OCI-LY1 (cell line): Measurements from ENCODE around the gene VSIR.

Experiments used
- H2AFZ ChIP-seq: fragments of 200-600 bp; sonication (generic), shearing (Covaris generic); 2 replicates; pipeline ENCODE4 v1.6.0; 2014; ENCODE audit warnings: antibody characterized with exemption, mild to moderate bottlenecking, low read length
- H3F3A ChIP-seq: fragments of 200-600 bp; sonication (generic), shearing (Covaris generic); 2 replicates; pipeline ENCODE4 v1.6.0; 2014; ENCODE audit warnings: mild to moderate bottlenecking, antibody characterized with exemption, low read length, moderate library complexity; ENCODE audit not compliant: insufficient read depth
- H3K27ac ChIP-seq: fragments of 200-600 bp; sonication (generic); 2 replicates; pipeline ENCODE4 v1.5.1; 2014; ENCODE audit warnings: low read length, mixed run types, mild to moderate bottlenecking, low read depth; ENCODE audit not compliant: poor library complexity, severe bottlenecking
- H3K27me3 ChIP-seq: fragments of 200-600 bp; sonication (generic); 2 replicates; pipeline ENCODE4 v1.6.0; 2014; ENCODE audit warnings: antibody characterized with exemption, mild to moderate bottlenecking, low read length, moderate library complexity; ENCODE audit not compliant: insufficient read depth
- H3K36me3 ChIP-seq: fragments of 200-600 bp; sonication (generic); 2 replicates; pipeline ENCODE4 v1.6.1; 2014; ENCODE audit warnings: mild to moderate bottlenecking, antibody characterized with exemption, low read length, moderate library complexity, mixed read lengths; ENCODE audit not compliant: insufficient read depth
- H3K4me1 ChIP-seq: fragments of 200-600 bp; sonication (generic); 2 replicates; pipeline ENCODE4 v1.5.1; 2014; ENCODE audit warnings: mild to moderate bottlenecking, low read length, moderate library complexity; ENCODE audit not compliant: insufficient read depth, severe bottlenecking
- H3K4me2 ChIP-seq: fragments of 200-600 bp; sonication (generic), shearing (Covaris generic); 2 replicates; pipeline ENCODE4 v1.6.1; 2014; ENCODE audit warnings: low read length
- H3K4me3 ChIP-seq: fragments of 200-600 bp; sonication (generic); 2 replicates; pipeline ENCODE4 v1.5.1; 2014; ENCODE audit warnings: low read length, low read depth, mild to moderate bottlenecking, mixed read lengths; ENCODE audit not compliant: poor library complexity, severe bottlenecking
- H3K79me2 ChIP-seq: fragments of 200-600 bp; shearing (Covaris generic); 2 replicates; pipeline ENCODE4 v1.6.1; 2016; ENCODE audit warnings: mixed run types, low read length, mixed read lengths; ENCODE audit not compliant: insufficient read depth
- H3K9ac ChIP-seq: fragments of 200-600 bp; sonication (generic), shearing (Covaris generic); 2 replicates; pipeline ENCODE4 v1.6.1; 2014; ENCODE audit warnings: mild to moderate bottlenecking, low read length, mixed read lengths
- H3K9me2 ChIP-seq: fragments of 200-600 bp; sonication (generic), shearing (Covaris generic); 2 replicates; pipeline ENCODE4 v1.6.1; 2014; ENCODE audit warnings: low read depth, mild to moderate bottlenecking, low read length, mixed read lengths
- H3K9me3 ChIP-seq: fragments of 200-600 bp; shearing (Covaris generic); 2 replicates; pipeline ENCODE4 v1.6.1; 2014; ENCODE audit warnings: low read length, mixed read lengths
- H4K20me1 ChIP-seq: fragments of 200-600 bp; sonication (generic), shearing (Covaris generic); 2 replicates; pipeline ENCODE4 v1.6.0; 2016; ENCODE audit warnings: mild to moderate bottlenecking, low read length; ENCODE audit not compliant: insufficient read depth
- EZH2 ChIP-seq: fragments of 200-600 bp; sonication (generic), shearing (Covaris generic); IDR thresholded peaks from 2 replicates; pipeline ENCODE4 v1.8.0; 2017; ENCODE audit warnings: borderline replicate concordance, mixed run types, mild to moderate bottlenecking, antibody characterized with exemption, low read length, moderate library complexity, mixed read lengths
- TF ChIP-seq, protein P1 (sequence below): fragments of 200-600 bp; sonication (generic), shearing (Covaris generic); IDR thresholded peaks from 2 replicates; pipeline ENCODE4 v1.5.1; 2017; ENCODE audit warnings: mild to moderate bottlenecking, antibody characterized with exemption, low read length, moderate library complexity, mixed read lengths

The VSIR gene

DNA sequence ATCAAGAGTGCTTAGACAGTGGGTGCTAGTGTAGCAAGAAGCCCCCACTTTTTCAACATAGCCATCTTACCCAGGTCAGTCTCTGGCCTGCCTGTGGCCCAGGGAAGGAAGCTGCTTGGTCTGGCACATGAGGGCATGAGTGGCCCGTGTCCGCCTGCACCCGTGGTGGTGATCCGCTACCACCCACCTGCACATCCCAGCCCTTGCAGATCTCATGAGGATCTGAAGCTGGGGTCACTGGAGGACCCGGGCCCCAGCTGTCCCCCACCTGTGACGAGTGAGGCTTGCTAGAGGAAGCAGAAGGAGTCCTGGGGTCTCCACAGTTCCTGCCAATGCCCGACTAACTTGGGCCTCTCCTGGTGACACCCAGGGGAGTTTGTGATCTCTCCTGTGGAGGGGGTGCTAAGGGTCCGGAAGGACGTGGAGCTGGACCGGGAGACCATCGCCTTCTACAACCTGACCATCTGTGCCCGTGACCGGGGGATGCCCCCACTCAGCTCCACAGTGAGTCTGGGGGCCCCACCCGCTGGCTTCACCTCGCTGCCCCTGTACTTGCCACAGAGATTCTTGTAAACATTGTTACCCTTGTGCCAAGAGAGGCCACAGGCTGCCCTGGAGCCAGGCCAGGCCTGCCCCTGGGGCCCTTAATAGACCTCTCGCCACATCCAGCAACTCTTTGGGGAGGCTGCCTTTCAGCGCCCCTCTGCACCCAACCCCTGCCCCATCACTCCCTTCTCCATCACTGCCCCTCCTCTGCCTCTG lies 10.8 kb upstream of the VSIR start:
- H3K36me3 ChIP-seq = no peaks in the 10 kb centered on the region
- H3K9me2 ChIP-seq = no peaks in the 10 kb centered on the region
- no peak overlapping the region for H2AFZ ChIP-seq
- TF ChIP-seq, protein P1, sequence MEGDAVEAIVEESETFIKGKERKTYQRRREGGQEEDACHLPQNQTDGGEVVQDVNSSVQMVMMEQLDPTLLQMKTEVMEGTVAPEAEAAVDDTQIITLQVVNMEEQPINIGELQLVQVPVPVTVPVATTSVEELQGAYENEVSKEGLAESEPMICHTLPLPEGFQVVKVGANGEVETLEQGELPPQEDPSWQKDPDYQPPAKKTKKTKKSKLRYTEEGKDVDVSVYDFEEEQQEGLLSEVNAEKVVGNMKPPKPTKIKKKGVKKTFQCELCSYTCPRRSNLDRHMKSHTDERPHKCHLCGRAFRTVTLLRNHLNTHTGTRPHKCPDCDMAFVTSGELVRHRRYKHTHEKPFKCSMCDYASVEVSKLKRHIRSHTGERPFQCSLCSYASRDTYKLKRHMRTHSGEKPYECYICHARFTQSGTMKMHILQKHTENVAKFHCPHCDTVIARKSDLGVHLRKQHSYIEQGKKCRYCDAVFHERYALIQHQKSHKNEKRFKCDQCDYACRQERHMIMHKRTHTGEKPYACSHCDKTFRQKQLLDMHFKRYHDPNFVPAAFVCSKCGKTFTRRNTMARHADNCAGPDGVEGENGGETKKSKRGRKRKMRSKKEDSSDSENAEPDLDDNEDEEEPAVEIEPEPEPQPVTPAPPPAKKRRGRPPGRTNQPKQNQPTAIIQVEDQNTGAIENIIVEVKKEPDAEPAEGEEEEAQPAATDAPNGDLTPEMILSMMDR = no peak
- TF ChIP-seq EZH2 = no peak
- peaks cover 5% of the 10 kb centered on the region for H3K27me3 ChIP-seq
- no peaks in the 10 kb centered on the region for H3K4me1 ChIP-seq
- no peaks in the 10 kb centered on the region for H3F3A ChIP-seq
- no peak overlapping the region for H3K4me2 ChIP-seq
- H3K9me3 ChIP-seq = no peaks in the 10 kb centered on the region
- no peaks in the 10 kb centered on the region for H4K20me1 ChIP-seq
- H3K27ac ChIP-seq = no peak overlapping the region
- no peak overlapping the region for H3K4me3 ChIP-seq
- H3K9ac ChIP-seq = no peak overlapping the region
- H3K79me2 ChIP-seq = no peaks in the 10 kb centered on the region

DNA sequence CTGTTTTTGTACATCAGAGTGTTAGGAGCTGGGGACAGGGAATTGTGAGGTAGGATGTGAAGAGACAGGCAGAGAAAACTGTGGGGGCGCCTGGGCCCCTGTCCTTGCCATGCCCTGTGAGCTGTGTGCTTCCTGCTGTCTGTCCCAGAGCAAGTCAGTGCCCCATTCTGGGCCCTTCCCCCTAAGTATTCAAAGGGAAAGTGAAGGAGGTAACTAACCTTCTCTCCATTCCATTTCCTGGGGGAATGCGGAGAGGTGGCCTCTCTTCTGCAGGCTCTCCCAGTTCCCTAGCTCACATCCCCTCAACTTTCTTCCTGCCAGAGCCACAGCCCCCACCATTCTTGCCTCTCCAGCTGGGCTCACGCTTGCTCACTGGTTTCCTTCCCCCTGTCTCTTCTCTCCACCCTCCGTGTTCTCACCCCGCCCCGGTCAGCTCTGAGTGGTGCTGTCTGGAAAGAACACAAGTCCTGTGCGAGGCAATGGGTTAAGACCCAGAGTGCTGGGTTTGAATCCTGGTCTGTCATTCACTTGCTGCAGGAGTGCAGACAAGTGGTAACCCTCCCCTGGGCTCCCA lies 9.7 kb upstream of the VSIR start:
- Histone ChIP-seq H3K4me2 (no peak overlapping the region), H3F3A (no peaks in the 10 kb centered on the region), H3K27ac (no peak overlapping the region), H3K9ac (no peak overlapping the region), H3K4me3 (no peak overlapping the region), H4K20me1 (no peaks in the 10 kb centered on the region), H3K27me3 (no peaks in the 10 kb centered on the region; the same call in none of the 2 replicates), H3K9me2 (no peaks in the 10 kb centered on the region), H3K4me1 (no peaks in the 10 kb centered on the region), H3K79me2 (no peaks in the 10 kb centered on the region), H2AFZ (no peak overlapping the region), H3K9me3 (no peaks in the 10 kb centered on the region), H3K36me3 (no peaks in the 10 kb centered on the region)
- no peak for TF ChIP-seq EZH2
- TF ChIP-seq, protein P1 = no peak

DNA sequence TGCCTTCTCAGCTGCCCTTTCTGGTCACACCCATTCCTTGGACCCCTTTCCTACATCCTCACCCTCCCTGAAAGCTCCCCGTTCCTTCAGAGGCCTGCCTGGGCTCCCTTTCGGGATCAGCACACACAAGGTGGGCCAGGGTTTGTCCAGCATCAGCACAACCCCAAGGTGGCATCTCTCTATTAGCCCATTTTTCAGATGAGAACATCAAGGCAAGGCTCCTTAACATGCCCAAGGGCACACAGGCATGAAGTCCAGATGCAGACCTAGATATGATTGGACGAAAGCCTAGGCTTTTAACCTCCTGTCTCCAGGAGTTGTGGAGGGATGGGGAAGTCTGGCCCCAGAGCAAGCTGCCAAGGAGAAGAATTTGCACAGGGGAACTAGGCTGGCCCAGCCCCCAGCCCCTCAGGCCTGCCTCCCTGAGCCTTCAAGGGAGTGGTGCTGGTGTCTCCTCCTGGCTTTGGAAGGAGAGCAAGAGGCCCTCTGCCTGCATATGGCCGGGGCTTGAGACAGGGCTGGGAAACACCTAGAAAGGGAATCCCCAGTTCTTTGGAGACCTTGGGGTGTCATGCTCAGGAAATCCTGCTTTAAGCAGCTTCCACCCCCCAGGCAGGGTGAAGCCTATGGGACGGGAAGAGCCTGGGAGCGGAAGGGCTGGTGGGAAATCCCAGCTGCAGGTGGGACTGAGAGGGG lies 9.0 kb upstream of the VSIR start:
- Histone ChIP-seq H3K4me3 (no peak overlapping the region), H3K9me3 (no peaks in the 10 kb centered on the region), H3K4me1 (no peaks in the 10 kb centered on the region), H3F3A (no peaks in the 10 kb centered on the region), H3K27me3 (no peaks in the 10 kb centered on the region; the same call in none of the 2 replicates), H3K79me2 (no peaks in the 10 kb centered on the region), H2AFZ (no peak overlapping the region), H3K9me2 (no peaks in the 10 kb centered on the region), H4K20me1 (no peaks in the 10 kb centered on the region), H3K27ac (no peak overlapping the region), H3K4me2 (no peak overlapping the region), H3K36me3 (no peaks in the 10 kb centered on the region), H3K9ac (no peak overlapping the region)
- TF ChIP-seq, protein P1 = no peak
- no peak for TF ChIP-seq EZH2
